Hematopoietic multipotent progenitor cell treated with erythropoietin and hydrocortisone succinate and interleukin-3 and kit ligand, for 6 days (in vitro differentiated cells): ENCODE measurements around the gene BDH2.
A peak's percentile ranks its signal among the peaks of the same experiment; 100 is the strongest.

ENCODE experiments used
- DNase-seq: peaks from one replicate; pipeline ENCODE4 v3.0.0-alpha.2; 2015

The BDH2 gene

DNA sequence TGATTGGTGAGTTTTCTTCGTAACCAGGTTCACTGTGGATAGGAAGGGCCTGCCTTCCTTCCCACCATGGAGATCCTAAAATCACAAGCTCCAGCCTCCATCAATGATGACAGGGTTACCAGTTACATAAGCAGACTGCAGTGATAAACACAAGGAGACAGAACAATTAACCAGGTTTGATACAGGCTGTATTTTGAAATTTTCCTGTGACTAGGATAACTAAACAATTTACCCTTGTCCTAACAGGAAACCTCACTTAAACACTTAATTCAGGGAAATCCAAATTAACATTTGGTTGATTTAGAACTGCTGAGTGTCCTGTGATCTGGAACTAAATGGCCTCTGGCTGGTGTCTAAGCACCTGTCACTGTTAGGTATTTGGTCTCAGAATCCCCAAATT lies 20.0 kb downstream of the BDH2 start:
- DNase-seq = no peak

DNA sequence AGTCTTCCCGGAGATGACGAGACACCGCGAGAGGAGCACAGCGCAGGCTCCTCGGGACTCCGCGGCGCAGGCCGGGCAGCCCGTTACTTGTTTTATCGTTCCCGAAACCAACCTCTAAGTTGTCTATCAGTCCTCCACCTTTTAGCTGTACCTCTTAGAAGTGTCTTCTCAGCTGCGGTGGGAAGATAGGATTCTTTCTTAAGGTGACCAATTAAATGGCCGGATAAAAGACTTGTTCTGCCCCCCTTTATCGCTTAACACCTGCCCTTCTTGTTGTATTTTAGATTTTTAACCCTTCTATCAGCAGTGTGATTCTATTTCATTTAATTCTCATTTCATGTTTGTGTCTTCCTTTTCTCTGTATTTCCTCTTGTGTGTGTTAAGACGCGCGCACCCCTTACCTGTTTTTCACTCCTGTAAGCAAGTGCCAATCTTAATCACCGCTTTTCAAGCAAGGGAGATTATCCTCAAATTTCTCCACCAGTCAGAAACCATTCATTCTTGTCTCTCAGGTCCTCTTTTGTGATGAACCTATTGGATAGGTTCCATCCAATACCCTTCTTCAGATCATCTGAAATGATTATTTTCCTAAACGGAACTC lies 22.8 kb downstream of the BDH2 start, which contains the start of gene SLC9B2:
SLC9B2 (minus strand) TSS at position 15 of the 601 bp plus-strand sequence. CDS start 9,211 bp downstream, outside the sequence.
- DNase-seq = peak; percentile 82

DNA sequence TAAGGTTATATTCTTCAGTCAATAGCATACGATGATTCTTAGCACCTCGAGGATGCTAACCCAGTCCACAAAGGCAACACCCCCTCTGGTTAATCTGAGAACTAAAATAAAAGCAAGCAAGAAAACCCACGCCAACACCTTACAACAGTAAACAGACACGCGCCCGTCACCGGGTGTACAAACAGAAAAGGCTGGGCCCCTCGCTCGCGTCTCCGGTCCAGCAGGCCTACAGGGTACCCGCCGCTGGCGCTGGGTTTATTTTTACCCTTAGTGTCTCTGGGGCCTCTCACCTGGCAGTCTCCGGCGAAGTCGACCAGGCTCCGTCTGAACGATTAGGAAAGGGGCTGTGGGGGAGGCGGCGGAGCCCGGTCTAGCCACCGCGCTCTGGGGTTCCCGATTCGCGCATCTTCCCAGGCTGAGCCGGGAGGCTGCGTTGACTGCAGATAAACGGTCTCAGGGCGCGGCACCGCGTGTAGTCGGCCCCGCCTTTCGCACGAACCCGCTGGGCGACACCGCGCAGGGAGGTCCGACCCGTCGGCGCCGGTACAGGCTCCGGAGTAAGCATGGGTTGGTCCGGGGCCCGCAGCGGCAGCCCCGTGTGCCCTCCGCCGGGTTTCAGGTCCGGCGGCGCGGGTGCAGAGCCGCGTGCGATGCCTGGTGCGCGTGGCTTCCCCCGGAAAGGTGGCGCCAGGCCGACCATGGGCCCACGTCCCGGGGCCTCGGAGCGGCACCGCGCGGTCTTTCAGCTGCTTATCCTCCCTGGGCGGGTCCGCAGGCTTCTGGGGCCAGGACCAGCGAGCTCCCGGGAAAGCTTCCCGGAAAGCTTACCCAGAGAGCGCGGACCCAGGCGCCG lies 23.5 kb downstream of the BDH2 start:
- peak; percentile 84 for DNase-seq

DNA sequence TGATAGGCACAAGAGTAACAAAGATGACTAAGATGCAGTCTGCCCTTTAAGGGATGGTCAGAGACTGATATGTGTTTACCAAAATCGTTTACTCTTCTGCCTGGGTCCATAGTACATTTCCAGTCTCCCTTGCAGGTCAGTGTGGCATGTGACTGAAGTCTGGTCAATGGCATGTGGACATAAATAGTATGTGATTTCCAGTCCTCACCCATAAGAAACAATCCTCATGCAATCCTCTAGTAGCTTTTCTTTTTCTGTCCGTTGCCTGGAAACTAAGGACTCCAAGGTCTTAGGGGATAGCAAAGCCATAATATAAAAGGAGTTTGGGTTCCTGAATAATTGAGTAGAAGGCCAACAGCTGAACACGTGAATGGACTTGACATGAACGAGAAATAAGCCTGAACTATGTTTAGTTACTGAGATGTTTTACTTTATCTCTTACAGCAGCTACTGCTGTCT lies 24.2 kb downstream of the BDH2 start:
- no peak for DNase-seq

DNA sequence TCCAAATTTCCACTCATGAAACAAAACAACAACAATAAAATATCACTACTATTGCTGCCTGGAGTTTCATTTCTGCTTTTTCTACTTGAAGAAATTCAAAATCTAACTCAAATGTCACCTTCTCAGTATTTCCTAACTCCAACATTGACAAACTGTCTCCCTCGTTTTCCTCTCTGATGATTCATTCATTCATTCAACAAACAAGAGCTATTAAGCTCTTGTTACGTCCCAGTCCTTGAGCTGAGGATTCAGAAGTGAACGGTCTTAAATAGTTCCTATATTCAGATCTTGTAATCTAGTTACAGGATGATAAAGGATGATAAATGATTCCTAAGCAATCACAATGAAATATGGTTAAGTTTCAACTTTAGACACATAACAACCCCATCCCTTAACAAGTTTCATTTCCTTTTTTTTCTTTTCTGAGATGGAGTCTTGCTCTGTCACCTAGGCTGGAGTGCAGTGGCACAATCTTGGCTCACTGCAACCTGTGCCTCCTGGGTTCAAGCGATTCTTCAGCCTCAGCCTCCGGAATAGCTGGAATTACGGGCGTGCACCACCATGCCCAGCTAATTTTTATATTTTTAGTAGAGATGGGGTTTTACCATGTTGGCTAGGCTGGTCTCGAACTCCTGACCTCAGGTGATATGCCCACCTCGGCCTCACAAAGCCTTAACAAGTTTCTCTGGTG lies 24.7 kb downstream of the BDH2 start:
- DNase-seq = no peak

DNA sequence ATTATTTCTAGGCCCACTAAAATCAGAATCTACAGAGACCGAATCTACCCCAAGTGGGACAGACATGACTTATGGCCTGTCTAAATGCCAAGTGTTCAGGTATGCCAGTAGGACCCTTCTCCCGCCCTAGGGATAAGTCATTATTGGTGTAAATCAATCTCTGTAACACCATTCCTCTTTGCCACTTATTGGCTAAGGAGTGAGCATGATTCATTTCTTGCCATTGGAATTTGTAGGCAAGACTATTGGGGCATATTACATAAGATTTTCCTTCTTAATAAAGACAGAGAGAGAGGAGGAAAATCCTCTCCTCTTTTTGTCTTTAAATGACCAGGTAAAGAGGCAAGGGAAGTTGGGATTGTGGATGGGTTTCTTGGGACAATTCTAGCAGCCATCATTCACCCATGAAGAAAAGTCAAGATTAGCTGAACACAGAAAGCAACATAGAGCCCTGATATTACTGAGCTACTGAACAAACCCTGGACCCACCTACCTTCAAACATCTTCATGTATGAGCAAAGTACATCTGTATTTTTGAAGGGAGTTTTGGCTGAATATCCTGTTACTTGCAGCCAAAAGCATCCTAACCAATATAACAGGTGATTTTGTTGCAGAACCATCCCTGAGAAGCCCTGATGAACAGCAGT lies 25.7 kb downstream of the BDH2 start:
- no peak for DNase-seq

DNA sequence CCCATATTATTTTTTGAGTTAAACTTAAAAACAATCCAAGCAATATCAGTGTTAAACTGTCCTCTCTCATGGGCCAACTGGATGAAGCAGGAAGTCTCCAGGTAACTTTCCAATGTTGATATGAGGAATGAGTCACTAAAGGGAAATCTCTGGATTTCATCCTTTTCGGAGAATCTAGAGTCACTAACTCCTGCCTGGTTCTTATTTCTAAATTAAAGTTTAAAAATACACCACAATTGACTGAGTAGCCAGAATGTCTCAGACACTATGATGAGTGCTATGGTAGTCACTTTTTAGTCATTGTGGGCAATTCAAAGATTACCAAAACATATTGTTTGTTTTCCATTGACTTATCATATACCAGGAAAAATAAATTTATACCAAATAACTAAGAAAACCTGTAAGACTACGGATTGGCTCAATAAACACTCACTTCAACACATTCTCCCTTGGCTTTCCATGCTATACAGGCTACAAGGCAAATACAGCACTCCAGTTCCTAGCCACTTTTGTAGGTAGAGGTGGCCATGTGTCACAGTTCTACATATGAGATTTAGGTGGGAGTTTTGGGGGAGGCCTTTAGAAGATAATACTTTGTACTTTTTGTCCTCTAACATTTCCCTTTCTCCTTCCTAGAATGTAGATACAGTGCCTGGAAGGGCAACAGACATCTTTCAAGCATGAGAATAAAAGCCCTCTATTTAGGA lies 31.6 kb downstream of the BDH2 start:
- no peak for DNase-seq

DNA sequence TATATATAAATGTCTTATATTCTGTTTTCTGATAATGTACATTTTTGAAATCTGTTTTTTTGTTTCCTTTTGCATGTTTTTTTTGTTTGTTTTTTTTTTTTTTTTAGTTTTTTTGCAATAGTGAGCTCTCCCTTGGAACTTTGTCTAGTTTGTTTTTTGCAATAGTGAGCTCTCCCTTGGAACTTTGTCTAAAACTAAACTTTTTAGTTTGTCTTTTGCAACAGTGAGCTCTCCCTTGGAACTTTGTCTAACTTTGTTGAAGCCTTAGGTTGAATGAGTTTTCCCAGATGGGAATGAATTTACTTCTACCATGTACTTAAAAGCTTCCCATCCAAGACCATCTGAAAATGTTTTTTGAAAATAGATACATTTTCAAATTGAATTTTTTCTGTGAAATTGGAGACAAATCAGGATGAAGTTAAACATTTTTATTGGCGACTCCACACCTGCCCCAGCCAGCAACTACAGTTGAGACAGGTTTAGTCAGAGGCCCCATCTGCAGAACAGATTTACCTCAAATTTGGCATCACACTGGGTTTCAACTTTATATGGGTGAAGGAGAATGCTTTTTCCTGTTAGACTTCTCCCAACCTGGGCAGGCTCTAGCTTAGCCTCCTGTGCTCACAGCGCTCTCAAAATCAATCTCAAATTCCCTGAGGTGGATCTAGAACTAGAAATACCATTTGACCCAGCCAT lies 39.0 kb downstream of the BDH2 start:
- DNase-seq = no peak

DNA sequence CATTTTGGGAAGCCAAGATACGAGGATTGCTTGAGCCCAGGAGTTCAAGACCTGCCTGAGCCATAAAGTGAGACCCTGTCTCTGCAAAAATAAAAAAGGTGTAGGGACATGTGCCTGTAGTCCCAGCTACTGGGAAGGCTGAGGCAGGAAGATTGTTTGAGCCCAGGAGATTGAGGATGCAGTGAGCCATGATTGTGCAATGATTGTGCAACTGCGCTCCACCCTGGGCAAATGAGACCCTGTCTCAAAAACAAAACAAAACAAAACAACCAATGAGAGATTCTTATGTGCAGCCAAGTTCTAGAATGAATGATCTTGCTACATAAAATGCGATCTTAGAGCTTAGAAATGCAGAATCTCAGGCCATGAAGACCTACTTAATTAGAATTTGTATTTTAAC lies 45.6 kb downstream of the BDH2 start:
- DNase-seq = no peak

DNA sequence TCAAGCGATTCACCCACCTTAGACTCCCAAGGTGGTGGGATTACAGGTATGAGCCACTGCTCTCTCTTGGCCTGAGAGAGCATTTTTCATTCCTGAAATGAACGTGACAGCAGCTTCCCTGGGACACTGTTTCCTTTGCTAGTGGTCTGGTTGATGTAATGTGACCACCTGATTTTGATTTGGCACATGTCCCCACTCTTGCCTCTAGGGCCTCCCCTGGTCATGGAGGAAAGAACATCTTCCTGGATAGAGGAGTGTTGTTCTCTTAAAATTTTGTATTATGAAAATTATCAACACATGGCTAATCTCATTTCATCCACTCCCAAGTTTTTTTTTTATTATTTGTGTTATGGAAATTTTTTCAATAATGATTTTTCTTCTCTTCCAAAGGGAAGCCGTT lies 46.9 kb downstream of the BDH2 start:
- DNase-seq = no peak

DNA sequence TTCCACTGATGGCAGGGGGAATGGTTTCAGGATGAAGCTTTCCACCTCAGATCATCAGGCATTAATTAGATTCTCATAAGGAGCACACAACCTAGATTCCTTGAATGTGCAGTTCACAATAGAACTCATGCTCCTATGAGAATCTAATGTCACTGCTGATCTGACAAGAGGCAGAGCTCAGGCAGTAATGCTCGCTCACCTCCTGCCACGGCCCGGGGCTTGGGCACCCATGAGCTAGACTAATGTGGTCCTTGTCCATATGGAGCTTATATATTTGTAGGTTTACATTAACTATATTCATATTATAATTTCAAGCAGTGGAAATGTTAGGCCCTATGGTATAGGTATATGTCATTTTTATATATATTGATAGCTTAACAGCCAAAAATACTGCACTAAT lies 47.5 kb downstream of the BDH2 start:
- DNase-seq = no peak

DNA sequence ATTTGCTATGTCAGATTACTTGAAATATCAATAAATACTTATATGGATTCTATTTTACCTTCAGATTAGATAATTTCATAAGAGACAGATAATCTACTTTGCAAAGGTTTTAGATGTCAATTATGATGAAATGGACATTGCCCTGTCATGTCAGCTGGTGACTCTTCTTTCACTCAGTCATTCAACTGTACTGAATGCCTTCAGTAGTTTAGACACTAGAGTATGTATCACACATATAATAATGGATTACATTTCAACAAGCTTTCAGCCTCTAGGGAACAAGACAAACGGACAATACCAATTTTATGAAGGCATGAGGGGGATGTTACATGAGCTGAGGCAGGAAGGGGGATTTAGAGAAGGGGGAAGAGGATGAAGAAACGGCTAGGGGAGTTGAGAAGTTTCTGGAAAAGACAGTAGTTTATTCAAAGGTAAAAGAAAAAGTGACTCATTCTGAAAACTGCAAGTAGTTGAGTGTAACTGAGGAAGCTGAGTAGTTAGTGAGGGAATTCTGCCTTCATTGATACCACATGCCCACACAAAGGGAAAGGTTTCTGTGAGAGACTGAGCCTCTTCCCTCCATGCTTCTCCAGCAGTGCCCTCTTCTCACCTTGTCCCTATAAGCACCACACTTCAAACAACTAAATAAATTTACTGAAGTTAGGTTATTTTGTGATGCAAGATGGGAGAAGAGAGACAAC lies 48.7 kb downstream of the BDH2 start:
- DNase-seq = no peak

DNA sequence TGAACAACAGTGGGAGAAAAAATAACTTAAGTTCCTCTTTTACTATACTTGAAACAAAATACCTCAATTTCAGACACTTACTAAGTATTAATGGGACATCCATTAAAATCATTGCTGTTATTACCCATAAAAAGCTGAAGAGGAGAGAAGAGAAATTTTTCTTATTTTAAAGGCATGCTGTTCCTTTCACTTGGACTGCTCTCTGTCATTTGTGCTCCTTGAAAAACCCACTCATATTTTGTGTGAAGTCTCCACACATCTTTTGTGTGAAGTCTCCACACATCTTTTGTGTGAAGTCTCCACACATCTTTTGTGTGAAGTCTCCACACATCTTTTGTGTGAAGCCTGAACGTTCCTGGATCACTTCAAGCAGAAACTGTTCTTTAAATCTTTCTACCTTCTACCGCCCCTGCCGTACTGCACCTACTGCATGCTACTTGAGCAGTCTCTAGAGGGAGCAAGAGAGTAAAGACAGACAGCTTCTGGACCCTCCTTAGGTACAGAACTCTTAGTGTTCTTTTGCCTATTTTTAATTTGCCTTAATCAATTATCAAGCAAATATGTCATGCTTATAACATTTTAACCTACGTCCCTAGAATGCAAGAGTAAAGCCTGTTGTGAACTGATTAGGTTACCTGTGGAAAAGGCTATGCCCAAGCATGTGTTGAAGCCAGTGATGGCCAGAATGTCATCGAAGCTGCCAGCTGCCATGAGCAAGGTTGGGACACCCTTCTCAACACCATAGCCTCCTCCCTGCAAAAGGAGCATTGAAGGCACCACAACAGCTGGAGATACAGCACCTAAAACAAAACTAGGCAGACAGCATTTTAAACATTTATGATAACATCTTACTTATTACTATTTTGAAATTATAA lies 53.0 kb downstream of the BDH2 start:
- peak; percentile 84 for DNase-seq

DNA sequence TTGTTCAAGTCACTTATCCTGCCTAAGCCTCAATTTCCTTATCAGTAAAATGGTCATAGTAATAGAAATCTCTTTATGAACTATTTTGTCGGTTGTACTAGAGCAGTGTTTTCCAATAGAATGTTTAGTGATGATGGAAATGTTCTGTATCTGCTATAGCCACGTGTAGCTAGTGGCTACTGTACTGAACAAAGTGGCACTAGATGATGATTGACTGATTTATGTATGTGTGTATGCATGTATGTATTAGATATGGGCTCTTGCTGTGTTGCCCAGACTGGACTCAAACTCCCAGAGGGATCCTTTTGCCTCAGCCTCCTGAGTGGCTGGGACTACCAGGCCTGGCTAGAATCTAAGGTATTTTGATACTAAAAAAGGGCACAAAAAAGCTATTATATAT lies 55.5 kb downstream of the BDH2 start:
- DNase-seq = no peak

DNA sequence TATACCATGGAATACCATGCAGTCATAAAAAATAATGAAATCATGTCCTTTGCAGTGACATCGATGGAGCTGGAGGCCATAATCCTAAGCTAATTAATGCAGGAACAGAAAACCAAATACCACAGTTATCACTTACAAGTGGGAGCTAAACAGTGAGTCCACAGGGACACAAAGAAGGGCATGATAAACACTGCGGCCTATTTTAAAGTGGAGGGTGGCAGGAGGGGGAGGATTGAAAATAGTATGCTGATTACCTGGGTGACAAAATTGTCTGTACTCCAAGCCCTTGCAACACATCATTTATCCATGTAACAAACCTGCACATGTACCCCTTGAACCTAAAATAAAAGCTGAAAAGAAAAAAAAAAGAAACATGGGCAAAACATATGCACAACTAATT lies 63.5 kb downstream of the BDH2 start:
- no peak for DNase-seq

DNA sequence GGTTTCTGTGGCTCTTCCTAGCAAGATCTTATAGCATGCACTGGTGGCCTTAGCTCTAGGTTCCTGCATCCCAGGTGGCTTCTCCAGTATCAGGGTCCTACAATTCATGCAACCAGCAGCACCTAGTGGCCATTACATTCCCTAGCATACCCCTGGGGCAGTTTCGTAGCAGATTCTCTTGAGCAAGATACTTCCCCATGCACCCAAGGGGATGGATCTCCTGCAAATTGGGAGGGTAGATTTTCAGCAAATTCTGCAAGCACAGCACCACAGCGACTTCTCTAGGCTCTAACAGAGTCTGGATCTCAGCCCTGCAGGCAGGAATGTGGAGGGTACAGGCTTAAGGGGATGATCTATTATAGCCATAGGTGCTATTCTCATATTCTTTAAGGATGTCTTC lies 67.1 kb downstream of the BDH2 start:
- DNase-seq = peak; percentile 81

DNA sequence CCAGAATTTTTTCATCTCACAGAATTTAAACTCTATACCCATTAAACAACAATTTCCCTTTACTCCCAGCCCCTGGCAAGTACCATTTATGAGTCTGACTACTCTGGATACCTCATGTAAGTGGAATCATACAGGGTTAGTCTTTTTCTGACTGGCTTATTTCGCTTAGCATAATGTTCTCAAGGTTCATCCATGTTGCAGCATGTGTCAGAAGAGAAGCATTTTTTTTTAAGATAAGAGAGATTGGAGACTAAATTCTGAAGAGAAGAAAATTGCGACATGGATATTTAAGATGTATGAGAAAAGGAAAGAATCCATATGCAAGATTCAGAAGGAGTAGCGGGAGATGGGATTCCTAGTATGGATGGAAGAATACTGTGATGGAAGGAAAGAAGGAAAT lies 68.8 kb downstream of the BDH2 start:
- DNase-seq = no peak

DNA sequence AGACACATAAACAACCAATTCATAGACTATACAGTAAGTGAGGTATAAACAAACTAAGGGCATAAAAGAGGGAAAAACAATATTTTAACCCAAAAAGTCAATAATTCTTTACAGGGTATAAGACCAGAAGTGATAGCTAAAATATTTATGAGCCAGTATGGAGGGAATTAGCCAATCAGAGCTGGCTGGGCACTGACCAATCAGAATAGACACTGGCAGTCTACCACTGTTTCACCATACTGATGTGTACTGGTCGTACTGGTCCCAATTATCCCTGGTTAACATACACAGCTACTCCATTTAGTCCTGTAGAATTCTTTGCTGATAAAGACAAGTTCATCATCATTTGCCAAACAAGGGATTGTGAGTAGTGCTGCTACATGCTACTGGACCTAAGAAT lies 70.3 kb downstream of the BDH2 start:
- no peak for DNase-seq
